A549 (cell line): ENCODE measurements around the gene C1orf115. TPM values are rescaled to one million over a fixed set of nuclear protein-coding genes. Genes with fewer than 3 reads are reported as not detected.

ENCODE experiments used
- ATAC-seq, 2 experiments: fragments of 200-7000 bp in 1 of 2; fragments of >200 bp in 1 of 2; cut with Nextera tagmentation in 1 of 2; cut with Tn5 transposase in 1 of 2; 3 replicates each; pipeline versions ENCODE4 v1.8.0 to v1.9.1; 2018 to 2020; ENCODE audit warnings: mild to moderate bottlenecking in 1 of 2, moderate library complexity in 1 of 2
- CTCF ChIA-PET: fragments of 300-600 bp; sonication (Branson Sonifier 250); formaldehyde crosslinking; extraction: SDS; loops from one replicate; lab custom pipeline; 2021; ENCODE audit warnings: antibody characterized with exemption, inconsistent platforms; lab: Yijun Ruan, JAX
- POLR2A ChIA-PET: fragments of 350-600 bp; formaldehyde crosslinking; extraction: SDS; loops from one replicate; lab custom pipeline; 2021; ENCODE audit warnings: antibody characterized with exemption, inconsistent platforms; lab: Yijun Ruan, JAX
- DNase-seq, 2 experiments: peaks; one replicate each; pipeline versions ENCODE4 v3.0.0 to v3.0.0-alpha.2; 2011 to 2016; ENCODE audit warnings: low read depth in 1 of 2, low spot score in 1 of 2
- FAIRE-seq: peaks from 2 replicates; lab custom pipeline; 2011; peaks lifted over from hg19 to GRCh38; lab: Jason Lieb, UNC
- H3K27ac ChIP-seq, 2 experiments: fragments of >200 bp; sonication (Bioruptor Twin); formaldehyde crosslinking; 3 replicates each; pipeline ENCODE4 v1.5.1; 2016 to 2017
- H3K4me1 ChIP-seq: fragments of >200 bp; sonication (Bioruptor Twin); formaldehyde crosslinking; 3 replicates; pipeline ENCODE4 v1.6.1; 2016
- H3K4me2 ChIP-seq: fragments of >200 bp; sonication (Bioruptor Twin); formaldehyde crosslinking; 3 replicates; pipeline ENCODE4 v1.6.1; 2016
- H3K4me3 ChIP-seq: fragments of >200 bp; sonication (Bioruptor Twin); formaldehyde crosslinking; 3 replicates; pipeline ENCODE4 v1.5.1; 2016
- H3K9me3 ChIP-seq: fragments of >200 bp; sonication (Bioruptor Twin); formaldehyde crosslinking; 3 replicates; pipeline ENCODE4 v1.6.1; 2016
- ATOH8 ChIP-seq: fragments of 250-450 bp; sonication (Bioruptor Pico); IDR thresholded peaks from 2 replicates; pipeline ENCODE4 v1.5.0; 2020; ENCODE audit warnings: low read depth, mild to moderate bottlenecking, moderate library complexity
- BCL3 ChIP-seq: fragments of >200 bp; sonication (Bioruptor Twin); formaldehyde crosslinking; IDR thresholded peaks from 3 replicates; pipeline ENCODE4 v1.6.1; 2016
- BHLHE40 ChIP-seq: IDR thresholded peaks from 2 replicates; pipeline ENCODE4 v1.6.1; 2012; ENCODE audit warnings: low read depth, low read length, inconsistent platforms
- CBX2 ChIP-seq: fragments of 200-600 bp; sonication (generic); IDR thresholded peaks from 2 replicates; pipeline ENCODE4 v1.6.1; 2016; ENCODE audit warnings: low read depth, mild to moderate bottlenecking, borderline replicate concordance
- CEBPB ChIP-seq, 2 experiments: fragments of >200 bp in 1 of 2; sonication (Bioruptor Twin) in 1 of 2; formaldehyde crosslinking in 1 of 2; IDR thresholded peaks; 2 replicates each; pipeline ENCODE4 v1.6.1; 2012 to 2016
- CHD4 ChIP-seq: fragments of 200-600 bp; sonication (generic); IDR thresholded peaks from 2 replicates; pipeline ENCODE4 v1.6.1; 2016; ENCODE audit warnings: antibody characterized with exemption, mild to moderate bottlenecking, borderline replicate concordance
- EHF ChIP-seq: fragments of 250-450 bp; sonication (Bioruptor Pico); IDR thresholded peaks from 2 replicates; pipeline ENCODE4 v1.5.0; 2020; ENCODE audit warnings: mild to moderate bottlenecking
- EP300 ChIP-seq, 2 experiments: fragments of >200 bp; sonication (Bioruptor Twin); formaldehyde crosslinking; IDR thresholded peaks; 2 replicates in 1 of 2; 3 replicates in 1 of 2; pipeline ENCODE4 v1.6.1; 2016 to 2017
- ESRRA ChIP-seq: fragments of 150-350 bp; IDR thresholded peaks from 2 replicates; pipeline ENCODE4 v1.6.1; 2014; ENCODE audit warnings: mild to moderate bottlenecking, low read length, borderline replicate concordance
- FOSL2 ChIP-seq, 2 experiments: fragments of 450-650 bp in 1 of 2; fragments of >200 bp in 1 of 2; sonication (Bioruptor Twin) in 1 of 2; formaldehyde crosslinking; IDR thresholded peaks; 2 replicates each; pipeline versions ENCODE4 v1.5.0 to v1.6.1; 2016 to 2020; ENCODE audit warnings: mild to moderate bottlenecking in 1 of 2, moderate library complexity in 1 of 2
- FOXS1 ChIP-seq: fragments of 250-450 bp; sonication (Bioruptor Pico); IDR thresholded peaks from 2 replicates; pipeline ENCODE4 v1.5.0; 2020; ENCODE audit warnings: mild to moderate bottlenecking, moderate library complexity
- GATA3 ChIP-seq: IDR thresholded peaks from 2 replicates; pipeline ENCODE4 v1.6.1; 2012; ENCODE audit warnings: borderline replicate concordance
- HDAC2 ChIP-seq: fragments of 200-600 bp; sonication (generic); IDR thresholded peaks from 2 replicates; pipeline ENCODE4 v1.6.1; 2016
- HOXB13 ChIP-seq: fragments of 250-450 bp; sonication (Bioruptor Pico); IDR thresholded peaks from 2 replicates; pipeline ENCODE4 v1.5.0; 2020; ENCODE audit warnings: low read depth, mild to moderate bottlenecking, moderate library complexity
- KDM5A ChIP-seq: fragments of 200-600 bp; sonication (generic); IDR thresholded peaks from 2 replicates; pipeline ENCODE4 v1.6.1; 2016; ENCODE audit warnings: antibody characterized with exemption, mild to moderate bottlenecking
- MAFK ChIP-seq: fragments of 450-650 bp; IDR thresholded peaks from 2 replicates; pipeline ENCODE4 v1.6.1; 2014; ENCODE audit not compliant: partially characterized antibody
- MAX ChIP-seq: IDR thresholded peaks from 2 replicates; pipeline ENCODE4 v1.6.1; 2012
- NPAS2 ChIP-seq: fragments of 250-450 bp; sonication (Bioruptor Pico); IDR thresholded peaks from 2 replicates; pipeline ENCODE4 v1.8.0; 2022; ENCODE audit warnings: mild to moderate bottlenecking, moderate library complexity, borderline replicate concordance
- PHF8 ChIP-seq: fragments of 200-600 bp; sonication (generic); IDR thresholded peaks from 2 replicates; pipeline ENCODE4 v1.6.1; 2016; ENCODE audit warnings: low read depth, mild to moderate bottlenecking, antibody characterized with exemption, moderate library complexity, borderline replicate concordance
- POLR2A ChIP-seq: IDR thresholded peaks from 2 replicates; pipeline ENCODE4 v1.6.1; 2012; ENCODE audit warnings: mild to moderate bottlenecking, low read length
- RARB ChIP-seq: fragments of 250-450 bp; sonication (Bioruptor Pico); IDR thresholded peaks from 2 replicates; pipeline ENCODE4 v1.8.0; 2021; ENCODE audit warnings: mild to moderate bottlenecking, moderate library complexity
- REST ChIP-seq: fragments of 200-600 bp; sonication (generic); IDR thresholded peaks from 2 replicates; pipeline ENCODE4 v1.6.1; 2016; ENCODE audit warnings: antibody characterized with exemption, mild to moderate bottlenecking, moderate library complexity
- RFX5 ChIP-seq: fragments of 450-650 bp; IDR thresholded peaks from 2 replicates; pipeline ENCODE4 v1.7.1; 2014; ENCODE audit warnings: antibody characterized with exemption, mild to moderate bottlenecking, moderate library complexity
- SREBF2 ChIP-seq: fragments of 450-650 bp; IDR thresholded peaks from 2 replicates; pipeline ENCODE4 v1.6.1; 2014; ENCODE audit warnings: mild to moderate bottlenecking, moderate library complexity
- ZC3H11A ChIP-seq: fragments of 450-650 bp; IDR thresholded peaks from 2 replicates; pipeline ENCODE4 v1.6.1; 2014; ENCODE audit warnings: antibody characterized with exemption, mild to moderate bottlenecking
- ZSCAN20 ChIP-seq: fragments of 250-450 bp; sonication (Bioruptor Pico); IDR thresholded peaks from 2 replicates; pipeline ENCODE4 v1.8.0; 2022; ENCODE audit warnings: mild to moderate bottlenecking, moderate library complexity
- WGBS: methylation state at CpG from one replicate; pipeline ENCODE4 v1.1.6; 2017; ENCODE audit errors: missing lambda C conversion rate; 5-methylcytosine and 5-hydroxymethylcytosine counted together
- polyA plus RNA-seq, 4 experiments: library from polyadenylated mRNA; depleted of rRNA in 3 of 4; stranded (reverse); fragments of >200 nt; fragmentation: RNase III in 1 of 4; extraction: RNeasy Plus Mini Kit Qiagen cat#74134 plus additional on column Dnase treatment in 1 of 4; gene quantifications; 2 replicates in 3 of 4; 3 replicates in 1 of 4; pipeline ENCODE4 v1.2.3, GENCODE V29; 2011 to 2017
- TF ChIP-seq, protein P1 (sequence below): fragments of 250-450 bp; sonication (Bioruptor Pico); IDR thresholded peaks from 2 replicates; pipeline ENCODE4 v1.5.0; 2021; ENCODE audit warnings: mild to moderate bottlenecking, moderate library complexity, borderline replicate concordance

The C1orf115 gene
- polyA plus RNA-seq, 2 of the 4 experiments (the other 2 are of a cell fraction), result 6.4 to 7.5 TPM

DNA sequence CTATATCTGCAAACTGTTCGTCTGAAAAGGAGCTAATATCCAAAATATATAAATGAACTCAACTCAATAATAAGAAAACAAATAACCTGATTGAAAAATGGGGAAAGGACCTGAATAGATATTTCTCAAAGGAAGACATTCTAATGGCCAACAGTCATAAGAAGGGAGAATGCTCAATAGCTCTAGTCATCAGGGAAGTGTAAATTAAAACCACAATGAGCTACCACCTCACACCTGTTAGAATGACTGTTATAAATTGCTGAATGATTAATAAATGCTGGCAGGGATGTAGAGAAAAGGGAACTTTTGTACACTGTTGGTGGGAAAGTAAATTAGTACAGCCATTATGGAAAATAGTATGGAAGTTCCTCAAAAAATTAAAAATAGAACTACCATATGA lies 21.2 kb upstream of the C1orf115 start:
- H3K4me1 ChIP-seq, result no peaks in the 10 kb centered on the region
- POLR2A ChIA-PET, result no interaction called here
- H3K9me3 ChIP-seq, result peaks cover 8% of the 10 kb centered on the region; the same call in 2 of the 3 replicates
- no peak for TF ChIP-seq ZC3H11A
- no peak for TF ChIP-seq ATOH8 (CRISPR knock-in tag)
- TF ChIP-seq FOXS1, result no peak
- no peak for TF ChIP-seq GATA3
- TF ChIP-seq MAX, result no peak
- CTCF ChIA-PET, result interaction anchor here (0.7 to 1.1 kb wide), 3 partner anchors 65 to 103 kb away, joined by 3 read pairs; no protein-coding TSS in a partner anchor
- FAIRE-seq (no peak), DNase-seq (no peak), ATAC-seq (no peak)
- WGBS, result 8% methylated on average over 1 of the region's 1 CpG
- no peak overlapping the region for H3K4me3 ChIP-seq
- H3K27ac ChIP-seq, result no peak overlapping the region
- H3K4me2 ChIP-seq, result no peak overlapping the region

GRCh38 chr1:220670365-220670764 lies 19.8 kb upstream of the C1orf115 start:
- Histone ChIP-seq H3K4me1 (no peaks in the 10 kb centered on the region), H3K4me2 (no peak overlapping the region), H3K27ac (no peak overlapping the region), H3K4me3 (no peak overlapping the region), H3K9me3 (peaks cover 8% of the 10 kb centered on the region; the same call in 2 of the 3 replicates)
- ChIA-PET CTCF (no interaction called here), POLR2A (no interaction called here)
- FAIRE-seq (no peak), DNase-seq (no peak), ATAC-seq (no peak)
- no peak for TF ChIP-seq HOXB13 (CRISPR knock-in tag)
- TF ChIP-seq EP300 (IDR thresholded peaks at IDR 0.05), result no peak
- no peak for TF ChIP-seq POLR2A
- no peak for TF ChIP-seq CBX2
- TF ChIP-seq SREBF2, result no peak

DNA sequence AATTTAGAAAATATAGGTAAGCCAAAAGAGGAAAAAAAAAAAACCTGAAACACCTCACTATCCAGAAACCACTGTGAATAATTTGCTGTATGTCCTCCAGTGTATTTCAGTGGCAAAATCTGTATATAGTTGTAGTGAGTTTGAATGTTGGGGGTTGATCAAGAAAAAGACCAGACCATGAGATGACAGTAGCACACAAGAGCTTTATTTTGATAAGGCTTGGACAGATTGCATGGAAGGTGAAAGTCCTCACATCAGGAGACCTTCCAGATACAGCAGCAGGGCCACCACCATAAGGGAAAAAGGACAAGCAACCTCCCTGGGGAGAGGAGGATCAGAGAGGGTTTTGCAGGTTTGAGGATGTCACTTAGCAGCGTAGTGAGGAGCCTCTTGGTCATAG lies 16.2 kb upstream of the C1orf115 start:
- WGBS, result 10% methylated on average over 1 of the region's 1 CpG
- Histone ChIP-seq H3K4me3 (no peak overlapping the region), H3K27ac (no peak overlapping the region), H3K4me1 (no peaks in the 10 kb centered on the region), H3K9me3 (peaks cover 8% of the 10 kb centered on the region; the same call in 2 of the 3 replicates), H3K4me2 (no peak overlapping the region)
- ATAC-seq (no peak), FAIRE-seq (no peak), DNase-seq (no peak)
- TF ChIP-seq KDM5A (no peak), PHF8 (no peak), BCL3 (no peak), CEBPB (IDR thresholded peaks at IDR 0.05) (no peak), NPAS2 (CRISPR knock-in tag) (no peak), ESRRA (no peak), REST (no peak), ZC3H11A (no peak), FOSL2 (IDR thresholded peaks at IDR 0.05) (no peak), FOSL2 (CRISPR knock-in tag; IDR thresholded peaks at IDR 0.05) (no peak), HDAC2 (no peak), BHLHE40 (no peak), CHD4 (no peak), RFX5 (no peak), FOXS1 (no peak), MAFK (no peak), RARB (CRISPR knock-in tag) (no peak), EHF (CRISPR knock-in tag) (no peak), HOXB13 (CRISPR knock-in tag) (no peak), ZSCAN20 (CRISPR knock-in tag) (no peak)
- TF ChIP-seq, protein P1, sequence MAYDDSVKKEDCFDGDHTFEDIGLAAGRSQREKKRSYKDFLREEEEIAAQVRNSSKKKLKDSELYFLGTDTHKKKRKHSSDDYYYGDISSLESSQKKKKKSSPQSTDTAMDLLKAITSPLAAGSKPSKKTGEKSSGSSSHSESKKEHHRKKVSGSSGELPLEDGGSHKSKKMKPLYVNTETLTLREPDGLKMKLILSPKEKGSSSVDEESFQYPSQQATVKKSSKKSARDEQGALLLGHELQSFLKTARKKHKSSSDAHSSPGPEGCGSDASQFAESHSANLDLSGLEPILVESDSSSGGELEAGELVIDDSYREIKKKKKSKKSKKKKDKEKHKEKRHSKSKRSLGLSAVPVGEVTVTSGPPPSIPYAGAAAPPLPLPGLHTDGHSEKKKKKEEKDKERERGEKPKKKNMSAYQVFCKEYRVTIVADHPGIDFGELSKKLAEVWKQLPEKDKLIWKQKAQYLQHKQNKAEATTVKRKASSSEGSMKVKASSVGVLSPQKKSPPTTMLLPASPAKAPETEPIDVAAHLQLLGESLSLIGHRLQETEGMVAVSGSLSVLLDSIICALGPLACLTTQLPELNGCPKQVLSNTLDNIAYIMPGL (CRISPR knock-in tag), result no peak
- ChIA-PET CTCF (interaction anchor here (1.0 to 1.7 kb wide), 3 partner anchors 59 to 392 kb away, joined by 3 to 6 read pairs (median 5); no protein-coding TSS in a partner anchor), POLR2A (no interaction called here)
